Activated CD8-positive, alpha-beta T cell treated with anti-CD3 and anti-CD28 coated beads for 36 hours (primary cell): ENCODE data around the gene FSCN2. TPM values are rescaled to one million over a fixed set of nuclear protein-coding genes. Genes with fewer than 3 reads are reported as not detected.
A peak's percentile ranks its signal among the peaks of the same experiment; 100 is the strongest.

Experiments
- ATAC-seq: fragments of 200-7000 bp; cut with Tn5 transposase; one replicate; pipeline ENCODE4 v1.10.0; 2021; ENCODE audit warnings: mild to moderate bottlenecking, moderate library complexity
- CTCF ChIA-PET: fragments of 350-600 bp; sonication (Branson Sonifier 250); formaldehyde crosslinking; loops from one replicate; lab custom pipeline; 2021; ENCODE audit warnings: antibody characterized with exemption; lab: Charles Lee
- POLR2A ChIA-PET: fragments of 350-600 bp; sonication (Branson Sonifier 250); formaldehyde crosslinking; loops from one replicate; lab custom pipeline; 2021; ENCODE audit warnings: antibody characterized with exemption; lab: Charles Lee
- DNase-seq: peaks from one replicate; pipeline ENCODE4 v3.0.0-alpha.2; 2020
- H3K27ac Mint-ChIP-seq: one replicate; pipeline ENCODE4 v1.8.0; 2021; ENCODE audit warnings: mild to moderate bottlenecking, mixed read lengths
- H3K27me3 Mint-ChIP-seq: one replicate; pipeline ENCODE4 v1.8.0; 2021; ENCODE audit warnings: mixed read lengths
- H3K36me3 Mint-ChIP-seq: one replicate; pipeline ENCODE4 v1.8.0; 2021; ENCODE audit warnings: low read depth, mixed read lengths
- H3K4me1 Mint-ChIP-seq: one replicate; pipeline ENCODE4 v1.8.0; 2021; ENCODE audit warnings: low read depth, mixed read lengths
- H3K4me3 Mint-ChIP-seq: one replicate; pipeline ENCODE4 v1.8.0; 2021; ENCODE audit warnings: mild to moderate bottlenecking, moderate library complexity, mixed read lengths
- H3K9me3 Mint-ChIP-seq: one replicate; pipeline ENCODE4 v1.8.0; 2021; ENCODE audit warnings: mixed read lengths
- CTCF ChIP-seq: fragments of 200-600 bp; IDR thresholded peaks from one replicate; pipeline ENCODE4 v1.8.0; 2022; ENCODE audit warnings: antibody characterized with exemption, mild to moderate bottlenecking
- intact Hi-C: fragments of 100-400 bp; cut with micrococcal nuclease; formaldehyde crosslinking; loops from one replicate; pipeline ENCODE4 v1.10.0; 2022
- total RNA-seq, 2 experiments: library from RNA; stranded (reverse); gene quantifications; one replicate each; pipeline ENCODE4 v1.2.3, GENCODE V29; 2021

Gene FSCN2
- total RNA-seq, 2 experiments from 2014 or later, result 0.32 TPM; not detected in 1

- ATAC-seq, result peak; percentile 59
- POLR2A ChIA-PET, result interaction anchor here (1.1 to 3.8 kb wide), 4 partner anchors 10 to 32 kb away, joined by 6 to 14 read pairs (median 9); partner anchors contain the start of gene FAAP100
- Mint-ChIP-seq H3K36me3 (peaks cover 3% of the 10 kb centered on the region), H3K27me3 (no peaks in the 10 kb centered on the region), H3K4me3 (peak overlapping the region; percentile 35), H3K4me1 (peaks cover 25% of the 10 kb centered on the region), H3K9me3 (no peaks in the 10 kb centered on the region), H3K27ac (no peak overlapping the region)
- peak; percentile 76 for TF ChIP-seq CTCF
- CTCF ChIA-PET, result interaction anchor here (1.0 to 2.2 kb wide), 4 partner anchors 33 to 143 kb away, joined by 3 to 11 read pairs (median 6); partner anchors contain the start of gene FAAP100
- peak; percentile 78 for DNase-seq
- intact Hi-C loops, result loop anchor here (5.0 kb wide), 1 partner anchor 178 kb away; no protein-coding TSS in a partner anchor
Measured at GRCh38 chr17:81519284-81520020, 8.7 kb upstream of the FSCN2 start.

GRCh38 chr17:81520021-81520901 lies 7.9 kb upstream of the FSCN2 start:
- peaks cover 1% of the 10 kb centered on the region for H3K27me3 Mint-ChIP-seq
- DNase-seq (no peak), ATAC-seq (no peak)
- no peak for TF ChIP-seq CTCF
- H3K9me3 Mint-ChIP-seq, result no peaks in the 10 kb centered on the region
- no peak overlapping the region for H3K27ac Mint-ChIP-seq
- H3K4me1 Mint-ChIP-seq, result peaks cover 25% of the 10 kb centered on the region
- CTCF ChIA-PET, result no interaction called here
- peaks cover 3% of the 10 kb centered on the region for H3K36me3 Mint-ChIP-seq
- POLR2A ChIA-PET, result interaction anchor here (1.2 to 3.8 kb wide), 2 partner anchors 16 to 31 kb away, joined by 4 to 14 read pairs; partner anchors contain the start of gene FAAP100
- H3K4me3 Mint-ChIP-seq, result peak overlapping the region; percentile 35
- intact Hi-C loops, result loop anchor here (5.0 kb wide), 1 partner anchor 177 kb away; no protein-coding TSS in a partner anchor

DNA sequence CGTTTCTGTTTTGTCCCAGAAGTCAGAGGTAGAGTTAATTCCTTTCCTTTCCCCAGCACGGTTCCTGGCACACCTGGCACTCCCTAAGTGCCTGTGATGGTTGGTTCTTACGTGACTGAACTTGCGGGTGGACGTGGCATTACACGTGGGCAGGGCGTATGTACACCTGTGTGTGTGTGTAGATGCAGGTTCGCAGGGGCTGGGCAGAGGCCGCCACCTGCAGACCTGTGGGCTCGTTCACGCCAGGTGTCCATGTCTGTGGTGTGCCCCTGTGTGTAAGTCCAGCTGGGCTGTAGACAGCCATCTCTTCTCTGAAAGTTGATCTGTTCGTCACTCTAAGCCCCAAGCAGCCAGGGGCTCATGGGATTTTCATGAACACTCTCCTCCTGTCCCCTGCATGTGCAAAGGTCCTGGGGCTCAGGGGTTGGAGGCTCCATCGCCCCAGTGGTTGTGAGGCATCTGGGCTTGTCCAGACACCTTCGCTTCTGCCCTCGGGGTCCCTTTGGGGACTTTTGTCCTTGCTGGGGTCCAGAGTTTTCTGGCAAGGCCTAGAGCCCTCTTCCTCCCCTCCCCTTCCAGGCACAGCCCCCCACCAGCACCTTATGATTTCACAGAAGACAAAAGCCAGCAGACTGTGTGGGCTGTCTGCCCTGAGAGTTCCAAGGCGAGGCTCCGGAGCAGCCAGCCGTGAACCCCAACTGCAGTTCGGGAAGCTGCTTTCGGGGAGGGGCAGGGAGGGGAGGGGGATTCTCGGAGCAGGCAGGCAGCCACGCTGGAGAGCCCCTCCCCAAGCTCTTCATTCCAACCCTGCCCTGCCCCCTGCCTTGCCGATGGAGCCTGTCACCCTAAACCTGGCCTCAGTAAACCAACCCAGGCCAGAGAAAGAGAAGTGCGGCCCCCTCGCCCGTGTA lies 5.4 kb upstream of the FSCN2 start:
- ChIA-PET CTCF (no interaction called here), POLR2A (interaction anchor here (0.6 kb wide), 1 partner anchor 29 kb away, joined by 3 read pairs; no protein-coding TSS in a partner anchor)
- TF ChIP-seq CTCF, result no peak
- ATAC-seq (no peak), DNase-seq (no peak)
- Mint-ChIP-seq H3K27me3 (peaks cover 2% of the 10 kb centered on the region), H3K4me3 (no peak overlapping the region), H3K9me3 (no peaks in the 10 kb centered on the region), H3K4me1 (peaks cover 13% of the 10 kb centered on the region), H3K27ac (no peak overlapping the region), H3K36me3 (no peaks in the 10 kb centered on the region)
- intact Hi-C loops, result loop anchor here (5.0 kb wide), 1 partner anchor 175 kb away; no protein-coding TSS in a partner anchor

GRCh38 chr17:81523402-81524038 lies 4.7 kb upstream of the FSCN2 start:
- H3K9me3 Mint-ChIP-seq, result no peaks in the 10 kb centered on the region
- CTCF ChIA-PET, result no interaction called here
- no peaks in the 10 kb centered on the region for H3K36me3 Mint-ChIP-seq
- ATAC-seq (no peak), DNase-seq (no peak)
- peaks cover 5% of the 10 kb centered on the region for H3K27me3 Mint-ChIP-seq
- POLR2A ChIA-PET, result no interaction called here
- H3K4me3 Mint-ChIP-seq, result no peak overlapping the region
- intact Hi-C loops, result loop anchor here (5.0 kb wide), 1 partner anchor 174 kb away; no protein-coding TSS in a partner anchor
- H3K4me1 Mint-ChIP-seq, result peaks cover 7% of the 10 kb centered on the region
- TF ChIP-seq CTCF, result no peak
- H3K27ac Mint-ChIP-seq, result no peak overlapping the region
